Muscle of leg (tissue), 11 donors: ENCODE data around the gene TNFSF4. TPM values are rescaled to one million over a fixed set of nuclear protein-coding genes. Genes with fewer than 3 reads are reported as not detected.
A peak's percentile ranks its signal among the peaks of the same experiment; 100 is the strongest.
"Not testable (repeated sequence)": the region's sequence is repeated elsewhere in the genome, so short reads cannot be mapped to it uniquely, and the experiment has no call there.

Source experiments
- DNase-seq: peaks from one replicate; pipeline ENCODE4 v3.0.0; 2013
- H3K27ac ChIP-seq: one replicate; pipeline ENCODE4 v1.5.1; 2013; ENCODE audit warnings: mild to moderate bottlenecking, low read length, control low read depth
- H3K27me3 ChIP-seq: one replicate; pipeline ENCODE4 v1.6.1; 2013; ENCODE audit warnings: low read length; ENCODE audit not compliant: control insufficient read depth, insufficient read depth
- H3K36me3 ChIP-seq: one replicate; pipeline ENCODE4 v1.6.1; 2013; ENCODE audit warnings: low read length; ENCODE audit not compliant: control insufficient read depth, insufficient read depth
- H3K4me1 ChIP-seq: one replicate; pipeline ENCODE4 v1.6.1; 2013; ENCODE audit warnings: low read length; ENCODE audit not compliant: control insufficient read depth, insufficient read depth
- H3K4me3 ChIP-seq: one replicate; pipeline ENCODE4 v1.5.1; 2013; ENCODE audit warnings: low read length, control low read depth
- H3K9me3 ChIP-seq: replicated peaks from 2 replicates; pipeline ENCODE4 v1.6.1; 2013; ENCODE audit warnings: low read depth, low read length; ENCODE audit not compliant: control insufficient read depth
- WGBS: methylation state at CpG from one replicate; pipeline ENCODE4 v1.1.5; 2013; ENCODE audit warnings: missing lambda C conversion rate; ENCODE audit not compliant: insufficient coverage; 5-methylcytosine and 5-hydroxymethylcytosine counted together
- polyA plus RNA-seq, 8 donors: library from polyadenylated mRNA; unstranded; fragments of 120-200 nt; gene quantifications; one replicate each; pipeline versions ENCODE4 v1.2.1 to v1.2.3, GENCODE V29; 2013; ENCODE audit warnings: inconsistent platforms in 1 of 8, low replicate concordance in 1 of 8; ENCODE audit not compliant: insufficient read length in 8 of 8, insufficient read depth in 1 of 8
- total RNA-seq: library from RNA; stranded (reverse); fragments of 120-200 nt; gene quantifications from one replicate; pipeline ENCODE4 v1.2.4, GENCODE V29; 2013

TNFSF4 gene
- total and polyA plus RNA-seq, 9 donors: 1.4 to 3.5 (median 2.5) TPM

DNA sequence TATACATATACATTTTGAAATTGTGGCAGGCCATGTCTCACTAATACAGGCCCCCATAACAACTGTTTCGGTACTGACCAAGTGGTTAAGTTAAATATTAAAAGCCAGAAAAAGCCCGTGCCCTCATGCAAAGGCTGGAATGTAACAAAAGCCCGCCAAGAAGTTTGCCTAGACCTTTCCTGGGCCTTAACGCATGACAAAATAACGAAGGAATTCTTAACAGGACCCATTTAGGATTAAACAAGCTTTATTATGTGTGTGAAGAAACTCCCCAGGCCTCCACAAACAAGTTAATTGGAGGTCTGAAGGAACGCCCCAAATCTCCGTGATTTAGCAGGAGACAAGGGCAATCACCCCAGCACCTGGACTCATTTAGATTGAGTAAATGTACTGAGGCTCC is 42.4 kb downstream of the TNFSF4 start:
- DNase-seq: no peak
- no peak overlapping the region for H3K4me3 ChIP-seq
- H3K36me3 ChIP-seq: no peaks in the 10 kb centered on the region
- no peaks in the 10 kb centered on the region for H3K9me3 ChIP-seq
- H3K27me3 ChIP-seq: no peaks in the 10 kb centered on the region
- no peak overlapping the region for H3K27ac ChIP-seq
- no CpG with 5 or more reads among the region's 7 CpGs for WGBS
- H3K4me1 ChIP-seq: no peaks in the 10 kb centered on the region

DNA sequence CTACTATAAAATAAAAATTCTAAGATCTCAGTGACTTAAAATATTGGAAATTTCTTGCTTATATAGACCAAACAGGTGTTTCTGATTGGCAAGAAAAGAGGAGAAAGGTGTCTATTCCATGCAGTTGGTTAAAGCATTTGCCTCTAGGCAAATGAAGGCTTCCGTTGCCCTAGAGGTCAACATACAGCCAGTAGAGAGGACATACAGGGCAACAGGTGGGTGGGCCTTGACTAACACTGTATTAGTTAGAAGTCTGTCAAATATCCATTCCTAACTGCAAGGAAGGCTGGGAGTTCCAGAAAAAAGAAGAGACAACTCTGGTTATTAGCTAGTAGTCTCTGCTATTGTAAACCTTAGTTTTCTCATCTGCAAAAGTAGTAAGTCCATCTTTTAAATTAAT is 43.0 kb downstream of the TNFSF4 start:
- Histone ChIP-seq H3K4me3 (no peak overlapping the region), H3K9me3 (no peaks in the 10 kb centered on the region), H3K4me1 (no peaks in the 10 kb centered on the region), H3K27me3 (no peaks in the 10 kb centered on the region), H3K36me3 (no peaks in the 10 kb centered on the region), H3K27ac (no peak overlapping the region)
- DNase-seq: no peak
- 50% methylated on average over 1 of the region's 1 CpG for WGBS

DNA sequence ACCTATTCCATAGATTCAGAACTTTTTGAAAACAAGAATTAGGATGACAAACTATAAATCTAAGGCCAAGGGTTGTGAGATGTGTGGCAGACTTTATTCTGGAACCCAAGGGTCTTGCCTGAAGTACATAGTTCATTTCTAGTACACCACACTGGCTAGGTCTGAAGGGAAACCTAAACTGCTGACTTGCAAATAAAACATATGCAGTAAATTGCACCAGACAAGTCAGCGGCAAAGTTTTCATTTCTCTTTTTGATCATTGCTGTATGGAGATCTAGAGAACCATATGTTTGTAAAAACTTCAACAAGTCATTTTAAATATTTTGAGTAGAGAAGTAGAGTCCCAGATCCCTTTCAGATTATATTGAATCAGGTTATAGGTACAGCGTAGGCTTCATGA is 43.9 kb downstream of the TNFSF4 start:
- DNase-seq: peak; percentile 22
- H3K36me3 ChIP-seq: no peaks in the 10 kb centered on the region
- WGBS: no CpG with 5 or more reads among the region's 2 CpGs
- no peak overlapping the region for H3K4me3 ChIP-seq
- no peaks in the 10 kb centered on the region for H3K9me3 ChIP-seq
- H3K4me1 ChIP-seq: no peaks in the 10 kb centered on the region
- no peaks in the 10 kb centered on the region for H3K27me3 ChIP-seq
- H3K27ac ChIP-seq: no peak overlapping the region

DNA sequence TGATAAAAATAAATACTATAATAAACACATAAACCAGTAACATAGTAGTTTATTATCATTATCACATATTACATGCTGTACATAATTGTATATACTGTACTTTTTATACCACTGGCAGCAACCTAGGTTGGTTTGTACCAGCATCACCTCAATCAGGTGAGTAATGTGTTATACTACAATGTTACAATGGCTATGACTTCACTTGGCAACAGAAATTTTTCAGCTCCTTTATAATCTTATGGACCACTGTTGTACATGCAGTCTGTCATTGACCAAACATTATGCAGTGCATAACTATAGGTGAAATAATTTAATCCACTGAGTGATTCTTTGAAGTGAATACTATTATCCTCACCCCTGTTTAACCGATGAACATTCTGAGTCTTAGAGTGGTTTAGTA is 44.5 kb downstream of the TNFSF4 start:
- Histone ChIP-seq H3K27me3 (no peaks in the 10 kb centered on the region), H3K27ac (no peak overlapping the region), H3K4me3 (no peak overlapping the region), H3K9me3 (no peaks in the 10 kb centered on the region), H3K36me3 (no peaks in the 10 kb centered on the region), H3K4me1 (no peaks in the 10 kb centered on the region)
- DNase-seq: no peak
- no CpG with 5 or more reads among the region's 1 CpG for WGBS

DNA sequence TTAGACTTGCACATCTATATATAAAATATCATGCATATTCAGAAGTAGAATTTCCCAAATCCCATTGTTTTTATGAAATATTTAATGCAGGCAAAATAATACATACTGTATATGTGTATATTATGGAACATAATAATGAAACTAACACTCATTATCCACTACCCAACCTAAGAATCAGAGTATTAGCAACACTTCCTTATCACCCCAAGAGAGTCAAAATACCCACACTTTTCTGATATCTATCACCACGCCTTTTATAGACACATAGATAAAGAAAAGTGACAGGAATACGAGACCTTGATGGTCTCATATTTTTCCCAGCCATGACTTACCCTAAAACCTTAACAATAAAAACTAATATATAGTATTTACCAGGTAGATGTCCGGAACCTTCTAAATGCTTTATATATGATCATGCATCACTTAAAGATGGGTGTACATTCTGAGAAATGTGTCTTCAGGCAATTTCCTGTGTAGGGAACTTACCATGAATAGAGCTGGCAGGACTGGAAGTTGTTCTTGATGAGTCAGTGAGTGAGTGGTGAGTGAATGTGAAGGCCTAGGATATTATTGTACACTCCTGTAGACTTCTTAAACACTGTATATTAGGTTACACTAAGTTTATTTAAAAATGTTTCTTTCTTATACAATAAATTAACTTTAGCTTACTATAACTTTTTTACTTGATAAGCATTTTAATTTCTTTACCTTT is 45.5 kb downstream of the TNFSF4 start:
- no CpG with 5 or more reads among the region's 3 CpGs for WGBS
- H3K27me3 ChIP-seq: no peaks in the 10 kb centered on the region
- H3K9me3 ChIP-seq: no peaks in the 10 kb centered on the region
- no peak overlapping the region for H3K27ac ChIP-seq
- no peak overlapping the region for H3K4me3 ChIP-seq
- DNase-seq: no peak
- H3K4me1 ChIP-seq: no peaks in the 10 kb centered on the region
- no peaks in the 10 kb centered on the region for H3K36me3 ChIP-seq

DNA sequence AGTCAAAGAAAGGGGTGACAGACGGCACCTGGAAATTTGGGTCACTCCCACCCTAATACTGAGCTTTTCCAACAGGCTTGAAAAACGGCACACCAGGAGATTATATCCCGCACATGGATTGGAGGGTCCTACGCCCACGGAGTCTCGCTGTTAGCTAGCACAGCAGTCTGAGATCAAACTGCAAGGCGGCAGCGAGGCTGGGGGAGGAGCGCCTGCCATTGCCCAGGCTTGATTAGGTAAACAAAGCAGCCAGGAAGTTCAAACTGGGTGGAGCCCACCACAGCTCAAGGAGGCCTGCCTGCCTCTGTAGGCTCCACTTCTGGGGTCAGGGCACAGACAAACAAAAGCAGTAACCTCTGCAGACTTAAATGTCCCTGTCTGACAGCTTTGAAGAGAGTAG is 53.2 kb downstream of the TNFSF4 start:
- 91% methylated on average over 9 of the region's 9 CpGs for WGBS

DNA sequence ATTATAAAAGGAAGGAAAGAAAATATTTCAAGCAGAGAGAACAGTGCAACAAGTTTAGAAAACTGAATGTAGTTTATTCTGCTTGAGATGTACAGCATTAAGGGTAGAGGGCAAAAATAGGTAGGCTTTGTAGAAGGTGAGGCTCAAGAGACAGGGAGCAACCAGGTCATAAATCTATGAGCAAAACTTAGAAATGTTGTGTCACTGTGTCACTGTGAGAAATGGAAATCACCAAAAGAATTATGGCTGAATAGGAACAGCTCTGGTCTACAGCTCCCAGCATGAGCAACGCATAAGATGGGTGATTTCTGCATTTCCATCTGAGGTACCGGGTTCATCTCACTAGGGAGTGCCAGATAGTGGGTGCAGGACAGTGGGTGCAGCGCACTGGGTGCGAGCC is 53.6 kb downstream of the TNFSF4 start:
- H3K36me3 ChIP-seq: no peaks in the 10 kb centered on the region
- DNase-seq: no peak
- 98% methylated on average over 4 of the region's 4 CpGs for WGBS
- H3K9me3 ChIP-seq: peaks cover 2% of the 10 kb centered on the region
- no peak overlapping the region for H3K4me3 ChIP-seq
- no peaks in the 10 kb centered on the region for H3K4me1 ChIP-seq
- H3K27ac ChIP-seq: no peak overlapping the region
- H3K27me3 ChIP-seq: no peaks in the 10 kb centered on the region

More for the DNA sequence above, 53.2 kb downstream of the TNFSF4 start:
- not testable (repeated sequence) for H3K27me3 ChIP-seq, H3K9me3 ChIP-seq, H3K27ac ChIP-seq, H3K4me3 ChIP-seq, H3K36me3 ChIP-seq, H3K4me1 ChIP-seq, DNase-seq

DNA sequence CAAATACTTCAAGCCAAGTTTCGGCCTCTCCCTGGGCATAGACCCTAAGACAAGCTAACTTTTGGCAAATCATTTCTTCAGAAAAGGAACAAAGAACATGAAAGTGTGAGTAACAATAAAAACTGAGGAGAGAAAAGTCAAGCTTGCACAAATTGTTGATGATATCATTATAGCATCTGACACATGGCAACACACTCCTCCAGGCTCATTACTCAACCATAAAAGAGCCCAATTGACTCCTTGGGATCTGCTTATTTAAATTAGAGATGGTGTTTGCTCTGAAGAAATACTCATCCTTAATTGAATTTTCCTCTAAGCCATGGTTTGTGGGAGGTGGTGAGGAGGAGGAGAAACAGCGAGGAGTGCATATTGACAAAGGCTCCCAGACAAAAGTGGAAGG is 54.5 kb downstream of the TNFSF4 start:
- no peaks in the 10 kb centered on the region for H3K4me1 ChIP-seq
- DNase-seq: no peak
- H3K9me3 ChIP-seq: peaks cover 3% of the 10 kb centered on the region
- H3K27me3 ChIP-seq: no peaks in the 10 kb centered on the region
- WGBS: no CpG with 5 or more reads among the region's 2 CpGs
- no peaks in the 10 kb centered on the region for H3K36me3 ChIP-seq
- H3K4me3 ChIP-seq: no peak overlapping the region
- H3K27ac ChIP-seq: no peak overlapping the region

DNA sequence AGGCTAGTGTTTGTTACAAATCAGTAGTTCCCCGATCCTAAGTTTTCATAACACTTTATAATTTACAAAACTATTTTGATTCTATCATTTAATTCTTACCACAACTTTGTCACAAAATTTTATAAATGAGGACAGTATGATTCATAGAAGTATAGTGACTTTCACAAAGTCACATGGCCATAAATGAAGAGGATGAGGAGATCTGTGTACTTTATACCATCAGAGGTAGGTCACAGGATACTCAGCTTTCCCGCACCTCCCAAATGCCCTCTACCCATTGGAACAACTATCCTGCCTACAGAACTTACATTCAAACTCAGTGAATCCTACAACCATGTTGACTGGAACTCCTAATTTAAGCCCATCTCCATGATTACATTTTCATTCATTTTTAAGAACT is 56.3 kb downstream of the TNFSF4 start:
- Histone ChIP-seq H3K4me1 (no peaks in the 10 kb centered on the region), H3K36me3 (no peaks in the 10 kb centered on the region), H3K27ac (no peak overlapping the region), H3K4me3 (no peak overlapping the region), H3K27me3 (no peaks in the 10 kb centered on the region), H3K9me3 (peaks cover 15% of the 10 kb centered on the region)
- 100% methylated on average over 1 of the region's 2 CpGs for WGBS
- no peak for DNase-seq

DNA sequence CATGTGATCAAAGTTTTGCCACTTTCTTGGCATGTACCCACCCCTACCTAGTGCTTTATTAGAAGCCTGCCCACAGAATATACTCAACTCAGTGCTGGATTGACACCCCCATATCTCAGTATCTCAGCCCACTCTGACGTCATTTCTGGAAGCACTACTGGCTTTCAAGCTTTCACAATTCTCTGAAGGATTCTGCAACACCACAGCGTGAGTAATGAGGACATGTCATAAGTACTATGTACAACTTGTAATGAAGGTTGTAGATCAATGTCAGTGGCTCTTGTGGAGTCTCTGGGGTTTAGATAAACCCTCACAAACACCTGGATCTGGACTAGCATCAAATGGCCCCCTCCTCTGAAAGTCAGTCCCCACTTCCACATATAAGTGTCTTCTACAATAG is 57.2 kb downstream of the TNFSF4 start:
- no CpG with 5 or more reads among the region's 2 CpGs for WGBS
- peak; percentile 15 for DNase-seq
- Histone ChIP-seq H3K4me1 (no peaks in the 10 kb centered on the region), H3K4me3 (no peak overlapping the region), H3K36me3 (no peaks in the 10 kb centered on the region), H3K9me3 (peaks cover 15% of the 10 kb centered on the region), H3K27ac (no peak overlapping the region), H3K27me3 (no peaks in the 10 kb centered on the region)

DNA sequence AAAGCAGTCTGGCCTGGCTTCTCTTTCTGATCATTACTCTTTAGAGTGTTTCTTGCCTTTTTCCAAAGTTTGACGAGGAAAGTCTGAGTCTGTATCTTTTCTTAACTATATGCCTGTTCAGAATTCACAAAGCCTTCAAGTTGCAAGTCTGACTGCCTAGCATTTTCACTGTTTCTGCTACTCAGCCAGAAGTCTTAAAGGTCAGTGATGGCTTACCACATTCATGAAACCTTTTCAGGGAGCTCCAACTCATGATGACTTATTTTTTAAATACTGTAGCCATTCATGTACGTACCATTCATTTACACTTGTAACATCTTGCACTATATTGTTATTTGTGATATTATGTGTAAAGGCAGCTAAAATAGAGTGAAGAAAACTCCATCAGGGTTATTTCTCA is 58.2 kb downstream of the TNFSF4 start:
- DNase-seq: no peak
- WGBS: 60% methylated on average over 1 of the region's 2 CpGs
- Histone ChIP-seq H3K4me1 (no peaks in the 10 kb centered on the region), H3K36me3 (no peaks in the 10 kb centered on the region), H3K27ac (no peak overlapping the region), H3K27me3 (no peaks in the 10 kb centered on the region), H3K9me3 (peaks cover 15% of the 10 kb centered on the region), H3K4me3 (no peak overlapping the region)
